GM12873 (cell line): ENCODE results near the gene PPP1R9A.

ENCODE experiments used
- TF ChIP-seq, protein P1 (sequence below): IDR thresholded peaks from 2 replicates; pipeline ENCODE4 v1.5.1; 2012; ENCODE audit warnings: low read depth, mild to moderate bottlenecking, moderate library complexity, low read length, control low read depth; ENCODE audit not compliant: insufficient read depth; ENCODE audit errors: missing control alignments

Gene PPP1R9A

DNA sequence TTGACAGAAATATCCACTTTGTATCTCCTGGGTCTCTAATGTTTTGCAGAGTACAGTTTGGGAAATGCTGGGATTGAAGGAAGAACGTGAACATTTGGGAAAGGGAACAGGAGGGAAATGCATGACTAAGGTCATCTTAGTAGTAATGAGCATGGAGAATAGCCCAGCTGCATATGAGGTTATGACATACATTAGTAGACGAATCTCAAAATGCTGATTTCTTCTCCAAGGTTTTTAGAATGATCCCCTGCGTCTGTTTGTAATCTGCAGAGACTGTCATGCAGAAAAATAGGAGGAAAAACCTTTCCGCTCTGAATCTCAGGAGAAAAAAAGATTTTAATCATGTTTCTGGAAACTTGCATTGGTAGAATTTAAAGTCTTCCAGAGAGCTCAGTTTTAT is 133.6 kb downstream of the PPP1R9A start:
- TF ChIP-seq, protein P1, sequence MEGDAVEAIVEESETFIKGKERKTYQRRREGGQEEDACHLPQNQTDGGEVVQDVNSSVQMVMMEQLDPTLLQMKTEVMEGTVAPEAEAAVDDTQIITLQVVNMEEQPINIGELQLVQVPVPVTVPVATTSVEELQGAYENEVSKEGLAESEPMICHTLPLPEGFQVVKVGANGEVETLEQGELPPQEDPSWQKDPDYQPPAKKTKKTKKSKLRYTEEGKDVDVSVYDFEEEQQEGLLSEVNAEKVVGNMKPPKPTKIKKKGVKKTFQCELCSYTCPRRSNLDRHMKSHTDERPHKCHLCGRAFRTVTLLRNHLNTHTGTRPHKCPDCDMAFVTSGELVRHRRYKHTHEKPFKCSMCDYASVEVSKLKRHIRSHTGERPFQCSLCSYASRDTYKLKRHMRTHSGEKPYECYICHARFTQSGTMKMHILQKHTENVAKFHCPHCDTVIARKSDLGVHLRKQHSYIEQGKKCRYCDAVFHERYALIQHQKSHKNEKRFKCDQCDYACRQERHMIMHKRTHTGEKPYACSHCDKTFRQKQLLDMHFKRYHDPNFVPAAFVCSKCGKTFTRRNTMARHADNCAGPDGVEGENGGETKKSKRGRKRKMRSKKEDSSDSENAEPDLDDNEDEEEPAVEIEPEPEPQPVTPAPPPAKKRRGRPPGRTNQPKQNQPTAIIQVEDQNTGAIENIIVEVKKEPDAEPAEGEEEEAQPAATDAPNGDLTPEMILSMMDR: no peak

DNA sequence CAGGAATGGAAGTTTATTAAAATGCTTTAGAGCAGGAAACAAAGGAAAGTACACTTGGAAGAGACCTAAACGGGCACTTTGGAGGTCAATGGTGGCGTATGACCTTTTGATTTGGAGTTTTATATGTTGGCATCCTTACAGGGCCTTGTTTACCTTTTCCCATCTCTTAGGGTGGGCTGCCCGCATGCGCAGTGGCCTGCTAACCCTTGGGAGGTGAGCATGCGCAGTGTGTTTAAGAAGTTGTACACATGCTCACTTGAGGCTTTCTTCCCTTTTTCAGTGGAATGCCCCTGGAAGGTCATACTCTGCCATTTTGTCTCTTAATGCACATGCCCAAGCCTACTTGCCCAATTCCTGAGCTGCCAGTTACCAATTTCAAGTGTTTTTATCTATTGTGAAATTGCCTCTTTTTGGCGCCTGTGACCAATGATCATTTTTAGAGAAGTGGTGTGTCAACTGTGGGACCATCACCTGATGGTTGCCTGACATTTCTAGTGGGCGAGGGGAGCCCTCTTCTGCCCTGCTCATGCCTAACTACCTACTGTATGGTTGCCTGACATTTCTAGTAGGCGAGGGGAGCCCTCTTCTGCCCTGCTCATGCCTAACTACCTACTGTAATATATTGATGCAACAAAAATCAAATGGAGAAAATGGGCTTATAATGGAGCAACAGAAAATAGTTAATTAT is 138.0 kb downstream of the PPP1R9A start:
- TF ChIP-seq, protein P1: no peak

DNA sequence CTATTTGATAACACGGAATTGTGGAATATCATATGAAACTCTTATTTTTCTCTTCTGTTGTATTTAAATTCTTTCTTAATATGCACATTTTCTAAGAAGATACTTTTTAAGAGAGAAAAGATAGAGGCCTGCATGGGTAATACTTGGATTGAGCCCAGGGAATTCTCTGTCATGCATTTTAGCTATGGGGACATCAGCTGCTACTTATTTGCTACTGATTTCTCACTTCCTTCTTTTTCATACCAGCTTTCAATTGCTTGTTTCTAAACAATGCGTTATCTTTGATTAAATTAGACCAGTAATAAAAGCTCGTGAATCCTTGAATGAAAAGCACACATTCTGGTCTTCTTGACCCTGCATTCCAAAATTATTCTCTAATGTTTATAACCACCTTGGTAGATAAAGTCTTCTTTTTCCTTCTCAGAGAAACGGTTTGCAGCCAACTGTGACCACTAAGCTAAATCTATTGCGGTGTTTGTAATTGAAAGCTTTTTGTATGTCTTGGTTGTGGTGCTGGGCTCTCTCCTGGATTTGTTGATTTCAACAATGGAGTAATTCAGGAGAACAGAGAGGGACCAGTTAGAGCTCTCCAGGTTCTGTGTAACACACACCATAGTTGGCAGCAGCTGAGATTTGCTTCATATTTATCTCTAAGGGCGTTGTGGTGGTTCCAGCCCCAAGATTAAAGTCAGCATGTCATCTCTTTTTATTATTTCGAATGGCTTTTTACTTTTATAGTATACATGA is 139.3 kb downstream of the PPP1R9A start:
- TF ChIP-seq, protein P1: no peak

DNA sequence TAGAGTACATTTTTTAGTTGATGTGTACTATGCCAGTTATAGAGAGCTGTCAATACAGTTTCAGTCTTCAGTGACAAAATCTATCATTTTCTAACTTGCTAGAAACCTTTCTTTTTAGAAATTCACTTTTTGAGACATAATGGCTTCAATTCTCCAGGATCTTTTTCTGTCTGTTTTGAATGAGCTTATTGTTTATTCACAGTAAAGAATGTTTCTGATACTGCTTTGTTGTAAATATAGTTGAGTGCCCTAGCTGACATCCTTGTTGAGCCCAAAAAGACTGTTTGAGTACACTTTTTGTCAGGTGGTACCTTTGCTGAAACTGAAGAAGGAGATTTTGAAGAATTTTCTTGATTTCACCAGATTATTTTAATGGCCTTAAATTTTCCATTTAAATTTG is 139.9 kb downstream of the PPP1R9A start:
- TF ChIP-seq, protein P1: no peak

DNA sequence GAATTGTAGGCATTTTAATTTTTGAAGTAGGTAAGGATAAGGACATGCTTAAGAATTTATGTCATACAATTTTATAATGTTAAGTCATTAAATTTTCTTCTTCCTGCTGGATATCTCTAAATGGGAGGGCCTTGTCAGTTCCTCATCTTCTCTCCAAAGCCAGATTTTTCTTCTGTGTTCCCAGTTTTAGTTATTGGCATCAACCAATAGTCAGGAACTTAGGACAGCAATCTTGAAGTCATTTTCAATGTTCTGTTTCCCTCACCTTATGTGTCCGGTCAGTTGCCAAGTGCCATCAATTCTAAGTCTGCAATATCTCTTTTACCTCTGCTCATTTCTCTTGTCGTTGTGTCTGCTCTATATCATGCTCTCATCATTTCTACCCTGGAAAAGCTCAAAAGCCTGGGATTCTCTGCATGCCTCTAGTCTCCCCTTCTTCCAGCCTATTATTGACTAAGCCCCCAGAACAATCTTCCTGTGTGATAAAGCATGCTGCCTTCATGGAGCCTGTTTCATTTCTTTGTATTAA is 145.2 kb downstream of the PPP1R9A start:
- TF ChIP-seq, protein P1: no peak

DNA sequence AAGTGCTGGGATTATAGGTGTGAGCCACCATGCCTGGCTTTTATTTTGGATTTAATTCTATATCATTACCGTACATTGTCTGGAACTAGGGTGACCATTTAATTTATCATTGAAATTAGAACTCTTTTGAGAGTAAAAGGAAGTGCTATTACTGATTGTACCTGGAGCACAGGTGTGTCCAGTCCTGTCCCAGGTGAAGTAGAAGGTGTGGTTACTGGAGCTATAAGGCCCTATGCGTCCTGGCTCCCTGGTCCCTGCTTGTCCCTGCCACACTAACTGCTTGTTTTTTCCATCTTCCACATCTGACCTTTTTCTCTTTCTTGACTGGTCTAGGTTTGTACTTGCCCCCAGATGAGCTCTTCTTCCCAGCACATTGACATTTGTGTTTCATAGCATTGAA is 147.0 kb downstream of the PPP1R9A start:
- TF ChIP-seq, protein P1: no peak

DNA sequence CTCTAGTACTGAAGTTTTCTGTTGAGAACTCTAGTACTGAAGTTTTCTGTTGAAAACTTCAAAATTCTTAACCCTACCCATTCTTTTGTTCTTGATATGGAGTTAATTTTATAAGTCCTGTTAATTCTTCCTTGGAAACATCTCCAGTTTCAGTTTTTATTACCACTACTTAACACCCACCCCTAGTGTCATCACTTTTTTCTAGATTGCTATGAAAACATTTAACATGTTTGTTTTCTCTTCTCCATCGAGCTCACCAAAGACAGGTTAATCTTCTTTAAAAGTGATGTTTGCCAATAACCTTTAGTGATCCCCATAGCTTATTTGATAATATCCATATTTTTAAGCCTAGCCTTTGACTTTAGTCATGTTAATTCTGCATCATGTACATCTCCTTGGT is 147.9 kb downstream of the PPP1R9A start:
- TF ChIP-seq, protein P1: no peak
